Choroid plexus epithelial cell (primary cell): ENCODE data around the gene MAP3K5.

Experiments used
- DNase-seq: peaks from one replicate; pipeline ENCODE4 v3.0.0-alpha.2; 2010; ENCODE audit warnings: low read depth
- H3K4me3 ChIP-seq: 2 replicates; pipeline ENCODE4 v1.5.1; 2011; ENCODE audit warnings: low read depth, mild to moderate bottlenecking, control low read depth, low read length, moderate library complexity
- TF ChIP-seq, protein P1 (sequence below): conservative IDR thresholded peaks from 2 replicates; pipeline ENCODE4 v1.5.1; 2011; ENCODE audit warnings: low read depth, mild to moderate bottlenecking, control low read depth, inconsistent platforms, low read length, moderate library complexity

MAP3K5 gene

DNA sequence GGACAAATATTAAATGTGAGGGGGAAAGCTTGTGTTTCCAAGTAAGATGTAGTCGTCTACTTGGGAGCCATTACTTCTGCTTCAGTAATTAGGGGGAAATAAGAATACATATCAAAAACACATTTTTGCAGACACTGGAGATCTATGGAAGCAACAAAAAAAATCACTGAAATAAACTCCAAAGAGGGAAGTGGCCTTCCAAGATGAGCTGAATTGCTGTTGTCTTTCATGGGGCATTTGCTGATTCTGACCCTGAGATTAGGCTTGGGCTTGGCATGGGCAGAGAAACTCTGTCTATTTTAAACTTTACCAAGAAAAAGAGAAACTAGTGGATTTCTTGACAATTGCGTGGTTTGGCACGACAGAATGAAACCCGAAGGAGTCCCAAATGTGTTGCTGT, 120.1 kb downstream of the MAP3K5 start:
- no peak for DNase-seq
- H3K4me3 ChIP-seq: no peak overlapping the region
- TF ChIP-seq, protein P1, sequence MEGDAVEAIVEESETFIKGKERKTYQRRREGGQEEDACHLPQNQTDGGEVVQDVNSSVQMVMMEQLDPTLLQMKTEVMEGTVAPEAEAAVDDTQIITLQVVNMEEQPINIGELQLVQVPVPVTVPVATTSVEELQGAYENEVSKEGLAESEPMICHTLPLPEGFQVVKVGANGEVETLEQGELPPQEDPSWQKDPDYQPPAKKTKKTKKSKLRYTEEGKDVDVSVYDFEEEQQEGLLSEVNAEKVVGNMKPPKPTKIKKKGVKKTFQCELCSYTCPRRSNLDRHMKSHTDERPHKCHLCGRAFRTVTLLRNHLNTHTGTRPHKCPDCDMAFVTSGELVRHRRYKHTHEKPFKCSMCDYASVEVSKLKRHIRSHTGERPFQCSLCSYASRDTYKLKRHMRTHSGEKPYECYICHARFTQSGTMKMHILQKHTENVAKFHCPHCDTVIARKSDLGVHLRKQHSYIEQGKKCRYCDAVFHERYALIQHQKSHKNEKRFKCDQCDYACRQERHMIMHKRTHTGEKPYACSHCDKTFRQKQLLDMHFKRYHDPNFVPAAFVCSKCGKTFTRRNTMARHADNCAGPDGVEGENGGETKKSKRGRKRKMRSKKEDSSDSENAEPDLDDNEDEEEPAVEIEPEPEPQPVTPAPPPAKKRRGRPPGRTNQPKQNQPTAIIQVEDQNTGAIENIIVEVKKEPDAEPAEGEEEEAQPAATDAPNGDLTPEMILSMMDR: no peak

DNA sequence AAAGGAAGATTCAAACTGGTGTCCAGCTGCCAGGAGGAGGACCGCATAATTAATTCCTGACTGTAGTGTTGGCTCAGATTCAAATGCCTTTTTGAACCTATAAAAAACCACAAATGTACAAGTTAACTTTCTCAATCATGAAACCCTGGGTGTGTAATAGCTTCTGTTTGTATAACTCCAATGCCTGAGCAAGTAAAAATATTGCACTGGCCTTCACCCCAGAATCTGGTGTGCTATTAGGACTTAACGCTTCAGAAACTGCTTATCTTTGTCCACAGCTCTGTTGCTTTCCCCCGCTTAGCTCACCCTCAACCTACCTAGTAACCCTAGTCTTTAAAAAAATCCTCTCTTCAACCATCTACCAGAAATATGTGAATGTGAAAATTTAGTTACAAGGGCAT, 123.0 kb downstream of the MAP3K5 start:
- TF ChIP-seq, protein P1: no peak
- peak; percentile 98 for DNase-seq
- H3K4me3 ChIP-seq: no peak overlapping the region

DNA sequence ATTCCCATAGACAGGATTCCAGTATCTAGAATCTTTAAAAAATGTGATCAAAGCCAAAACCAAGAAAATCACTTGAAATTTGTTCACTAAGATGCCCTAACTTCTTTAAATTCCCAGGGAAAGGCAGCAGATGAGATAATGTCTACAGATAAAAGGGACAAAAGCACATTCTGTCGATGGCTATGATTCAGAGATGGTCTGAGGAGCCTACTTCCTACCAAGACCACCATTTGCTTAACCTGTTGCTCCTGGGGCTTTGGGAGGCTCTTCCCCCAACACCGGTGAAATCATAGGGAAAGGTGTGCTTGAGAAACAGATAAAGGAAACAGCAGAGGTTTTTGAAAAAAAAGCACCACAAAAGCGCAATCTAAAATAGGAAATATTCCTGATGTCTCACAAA, 123.7 kb downstream of the MAP3K5 start:
- peak; percentile 28 for DNase-seq
- no peak overlapping the region for H3K4me3 ChIP-seq
- TF ChIP-seq, protein P1: no peak

DNA sequence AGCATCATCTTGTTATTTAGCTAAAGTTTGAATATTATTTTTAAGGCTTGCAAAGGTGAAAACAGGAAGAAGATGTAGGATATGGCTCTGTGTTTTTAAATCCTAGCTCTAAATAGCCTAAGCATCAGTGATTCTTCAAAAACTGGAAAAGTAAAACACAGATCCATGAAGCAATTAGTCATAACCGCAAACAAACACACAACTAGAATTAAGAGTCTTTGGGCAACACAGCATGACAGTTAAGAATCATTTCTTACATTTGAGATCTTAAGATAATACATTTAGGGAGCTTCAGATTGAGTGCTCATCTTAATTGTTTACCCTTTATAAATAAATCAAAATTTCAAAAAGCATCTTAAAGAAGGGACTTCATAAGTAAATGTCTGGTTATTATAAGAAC, 126.2 kb downstream of the MAP3K5 start:
- TF ChIP-seq, protein P1: no peak
- no peak overlapping the region for H3K4me3 ChIP-seq

DNA sequence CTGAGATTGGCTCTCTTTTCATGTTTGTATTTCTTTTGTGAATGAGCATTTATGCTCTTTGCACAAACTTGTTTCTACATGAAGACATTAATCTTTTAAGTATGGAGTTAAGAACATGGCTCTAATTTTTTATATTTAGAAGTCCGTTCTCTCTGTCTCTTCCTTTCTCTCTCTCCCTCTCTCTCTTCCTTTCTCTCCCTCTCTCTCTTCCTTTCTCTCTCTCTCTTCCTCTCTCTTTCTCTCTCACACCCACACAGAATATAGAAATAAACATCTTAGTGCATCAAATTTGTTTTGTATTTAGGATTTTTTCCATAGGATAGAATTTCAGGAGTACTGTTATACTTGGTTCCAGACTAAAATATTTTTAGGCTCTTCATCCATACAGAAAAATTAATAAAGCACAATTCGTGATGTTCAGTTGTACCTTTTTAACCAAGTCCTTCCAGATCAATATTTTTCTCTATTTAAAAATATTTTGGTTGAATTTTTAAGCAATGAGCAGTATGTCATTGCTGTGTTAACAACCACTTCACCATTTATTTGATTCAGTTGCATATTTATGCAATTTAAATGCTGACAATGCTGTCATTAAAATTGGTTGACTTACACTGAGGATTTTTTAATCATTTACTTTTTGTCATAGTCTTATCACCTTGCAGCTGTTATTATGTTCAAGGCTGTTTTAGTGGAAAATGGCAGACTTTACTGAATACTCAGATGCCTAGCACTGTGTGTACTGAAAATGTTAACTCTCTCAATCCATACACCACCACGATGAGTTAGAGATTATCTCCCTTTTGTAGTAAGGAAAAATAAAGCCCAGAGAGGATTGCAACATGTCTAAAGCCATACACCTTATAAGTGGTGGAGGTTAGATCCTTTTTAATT, 129.7 kb downstream of the MAP3K5 start:
- TF ChIP-seq, protein P1: no peak
- DNase-seq: no peak
- no peak overlapping the region for H3K4me3 ChIP-seq

More for the DNA sequence above, 126.2 kb downstream of the MAP3K5 start:
- DNase-seq: no peak

DNA sequence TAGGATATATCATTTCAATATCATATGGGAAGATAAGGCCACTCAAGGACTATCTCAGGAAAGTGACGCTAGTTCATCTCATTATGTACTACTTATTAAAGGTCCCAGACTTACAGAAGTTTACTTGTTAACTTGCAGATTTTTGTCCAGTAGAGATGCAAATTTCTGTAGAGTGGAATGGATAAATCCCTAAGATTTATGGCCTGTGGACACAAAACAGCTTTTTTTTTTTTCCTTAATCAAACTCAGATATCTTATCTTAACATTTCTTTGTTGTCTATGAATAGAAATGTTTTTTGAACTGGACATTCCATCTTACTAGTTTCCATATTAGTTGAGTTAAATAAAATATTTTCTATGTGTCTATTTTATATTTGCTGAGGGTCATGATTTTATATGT, 131.6 kb downstream of the MAP3K5 start:
- no peak overlapping the region for H3K4me3 ChIP-seq
- no peak for DNase-seq
- TF ChIP-seq, protein P1: no peak
